Stimulated activated CD8-positive, alpha-beta memory T cell treated with anti-CD3 and anti-CD28 coated beads, Interleukin-12 subunit alpha, Interleukin-12 subunit beta, amount 100 ng/mL, for 4 hours (primary cell): ENCODE measurements around the gene OLFML2A.
A peak's percentile ranks its signal among the peaks of the same experiment; 100 is the strongest.
"Not testable (repeated sequence)": the region's sequence is repeated elsewhere in the genome, so short reads cannot be mapped to it uniquely, and the experiment has no call there.

Experiments
- DNase-seq: peaks from one replicate; pipeline ENCODE4 v3.0.0-alpha.2; 2020; ENCODE audit warnings: low read depth

Gene OLFML2A

DNA sequence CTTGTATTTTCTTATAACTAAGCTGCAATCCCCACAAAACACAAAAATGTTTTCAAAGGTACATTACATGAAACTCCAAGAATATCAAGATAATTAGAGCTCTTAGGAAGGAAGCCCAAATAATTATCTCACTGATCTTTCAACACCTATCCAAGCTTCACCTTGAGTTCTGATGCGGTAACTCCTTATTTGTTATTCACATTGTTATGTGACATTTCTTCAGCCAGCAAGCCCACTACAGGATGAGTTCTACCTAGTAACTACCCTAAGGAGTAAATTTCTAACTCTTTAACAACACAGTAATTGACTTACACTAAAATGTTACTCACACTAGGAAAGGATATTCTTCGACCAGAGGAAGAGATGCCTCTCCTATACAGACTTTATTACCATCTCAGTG lies 15.7 kb upstream of the OLFML2A start:
- no peak for DNase-seq

DNA sequence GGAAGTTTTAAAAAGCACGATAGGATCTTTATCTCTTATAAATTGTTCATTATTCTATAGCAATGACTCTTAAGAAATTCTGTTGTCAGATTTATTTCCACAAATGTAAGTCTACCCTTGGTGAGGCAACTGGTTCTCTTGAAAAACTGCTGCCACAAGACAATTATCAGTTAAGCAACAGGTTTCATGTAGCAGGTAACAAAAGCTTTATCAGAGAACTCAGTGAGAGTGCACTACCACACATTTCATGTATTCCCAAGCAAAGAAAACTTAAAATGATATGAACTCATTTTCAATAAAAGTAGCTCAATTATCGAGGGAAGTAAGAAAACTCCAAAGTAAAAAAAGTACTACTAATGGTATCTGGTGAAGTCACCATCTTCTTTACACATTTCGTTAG lies 15.2 kb upstream of the OLFML2A start:
- DNase-seq: no peak

DNA sequence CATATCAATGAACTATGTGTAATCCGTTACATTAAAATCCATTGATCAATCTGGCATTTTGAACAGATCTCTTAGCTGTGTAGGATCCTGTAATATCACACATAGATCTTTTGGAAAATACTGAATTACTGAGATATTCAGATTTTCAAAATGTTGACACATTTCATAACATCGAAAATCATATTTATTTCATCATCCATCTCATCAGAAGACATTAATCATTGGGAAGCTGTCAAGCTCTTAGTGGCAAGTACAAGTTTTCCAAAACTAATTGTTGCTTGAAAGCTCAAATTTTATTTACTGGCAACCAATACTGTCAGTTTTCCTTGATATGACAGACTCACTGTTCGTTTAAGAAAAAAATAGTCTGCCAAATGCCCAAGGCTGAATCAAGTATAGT lies 14.3 kb upstream of the OLFML2A start:
- DNase-seq: no peak

DNA sequence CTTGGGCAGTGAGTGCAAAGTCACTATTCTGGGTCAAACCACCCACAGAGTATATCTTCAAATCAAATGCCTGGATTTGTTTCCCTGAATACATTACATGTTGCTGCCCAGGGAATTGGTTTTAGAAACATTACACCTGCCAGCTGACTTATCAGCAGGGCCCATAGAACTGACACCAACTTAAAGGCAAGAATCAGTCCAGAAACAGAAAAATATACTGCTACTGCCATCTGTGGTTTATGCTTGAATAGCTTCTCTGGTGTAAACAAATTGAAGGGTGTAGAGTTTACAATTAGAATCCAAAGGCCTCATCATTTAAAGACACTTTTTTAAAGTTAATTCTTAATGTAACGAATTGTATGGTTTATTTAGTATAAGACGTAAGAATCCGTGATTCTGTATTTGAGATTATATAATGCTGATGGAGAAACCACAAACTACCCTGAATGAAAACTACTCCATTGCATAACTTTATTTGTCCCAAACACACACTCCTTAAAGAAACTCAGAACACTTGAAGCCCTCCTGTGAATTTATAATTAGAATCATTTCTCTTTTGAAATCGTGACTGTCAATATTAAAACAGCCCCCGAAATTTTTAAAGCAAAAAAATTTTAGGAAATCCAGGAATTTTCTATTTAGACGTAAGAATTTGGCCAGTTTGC lies 12.0 kb upstream of the OLFML2A start:
- DNase-seq: no peak

DNA sequence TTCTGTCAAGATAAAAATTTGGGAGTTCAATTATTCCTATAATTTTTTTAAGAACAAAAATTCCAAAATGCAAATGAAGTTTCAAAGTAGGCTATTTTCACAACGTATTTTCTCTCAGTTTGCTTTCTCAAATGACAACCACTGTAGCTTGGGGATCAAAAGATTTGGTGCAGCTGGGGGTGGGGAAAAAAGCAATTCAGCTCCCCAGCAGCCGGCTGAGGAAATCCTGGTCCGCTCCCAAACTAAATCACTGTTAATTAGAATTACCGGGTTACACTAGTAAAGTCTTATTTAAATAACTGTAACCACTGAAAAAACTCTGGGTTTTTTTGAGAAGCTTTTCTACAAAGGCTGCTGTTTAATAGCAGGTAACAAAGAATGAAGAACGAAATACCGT lies 11.5 kb upstream of the OLFML2A start:
- no peak for DNase-seq

DNA sequence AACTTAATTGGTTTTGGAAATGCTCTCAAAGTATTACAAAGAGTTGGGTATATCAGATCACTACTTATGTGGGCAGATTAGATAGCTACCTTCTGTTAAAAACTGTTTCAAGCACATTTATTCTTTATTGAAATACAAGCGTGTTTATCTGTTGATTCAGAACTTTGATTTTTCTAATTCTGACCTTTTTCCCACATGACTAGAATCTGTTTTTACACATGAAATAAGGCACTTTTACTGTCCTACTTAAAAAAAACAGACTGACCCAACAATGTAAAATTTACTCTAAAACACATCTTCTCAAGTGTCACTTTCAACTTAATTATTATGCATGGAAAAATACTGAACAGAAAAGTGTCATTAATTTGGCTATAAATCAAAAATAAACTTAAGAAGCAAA lies 10.6 kb upstream of the OLFML2A start:
- no peak for DNase-seq

DNA sequence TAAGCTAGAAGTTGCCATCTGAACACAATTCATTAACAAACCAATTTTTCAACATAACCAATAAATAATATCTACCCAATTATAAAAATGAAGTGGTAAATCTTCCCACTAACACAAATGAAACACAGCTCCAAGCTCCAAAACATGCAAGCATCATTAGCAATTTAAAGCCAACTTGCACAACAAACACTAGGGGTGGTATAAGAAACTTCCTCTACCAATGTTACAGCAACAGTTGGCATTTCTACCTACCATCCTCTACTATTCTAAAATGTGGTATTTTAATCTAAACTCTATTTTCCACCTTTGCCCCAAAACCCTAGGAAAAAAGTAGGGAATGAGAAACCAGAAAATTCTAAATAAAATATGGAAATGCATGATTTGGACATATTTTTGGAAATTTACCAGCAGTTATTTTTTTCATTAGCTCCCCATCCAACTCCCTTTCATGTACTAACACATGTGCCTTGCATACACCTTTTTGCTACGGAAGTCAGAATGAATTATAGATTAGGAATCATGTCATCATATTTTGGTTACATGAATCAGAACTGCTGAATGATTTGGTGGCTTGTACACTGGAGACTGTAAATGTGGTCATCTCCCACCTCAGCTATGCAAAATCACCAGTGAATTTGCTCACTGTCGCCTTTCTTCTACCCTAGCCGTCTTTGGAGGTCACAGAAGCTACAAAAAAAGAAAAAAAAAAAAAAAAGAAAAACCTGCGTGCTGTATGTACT lies 9.9 kb upstream of the OLFML2A start:
- no peak for DNase-seq

DNA sequence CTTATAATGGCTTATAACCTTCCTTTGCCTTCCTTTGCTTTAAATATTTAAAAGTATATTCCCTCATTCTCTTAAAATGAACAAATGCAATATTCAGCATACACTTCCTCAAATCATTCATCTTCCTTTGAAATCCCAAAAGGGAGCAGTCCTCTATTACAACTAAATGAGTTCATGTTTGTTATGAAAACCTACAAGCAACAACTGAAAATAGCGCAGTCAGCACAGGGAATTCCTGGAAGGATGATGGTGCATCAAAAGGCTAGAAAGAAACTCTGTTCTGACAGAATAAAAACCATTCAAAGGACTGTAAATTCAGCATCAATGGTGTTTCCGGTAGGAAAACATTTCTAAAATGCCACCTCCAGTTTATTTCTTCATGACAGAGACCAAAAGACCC lies 9.1 kb upstream of the OLFML2A start:
- DNase-seq: no peak

DNA sequence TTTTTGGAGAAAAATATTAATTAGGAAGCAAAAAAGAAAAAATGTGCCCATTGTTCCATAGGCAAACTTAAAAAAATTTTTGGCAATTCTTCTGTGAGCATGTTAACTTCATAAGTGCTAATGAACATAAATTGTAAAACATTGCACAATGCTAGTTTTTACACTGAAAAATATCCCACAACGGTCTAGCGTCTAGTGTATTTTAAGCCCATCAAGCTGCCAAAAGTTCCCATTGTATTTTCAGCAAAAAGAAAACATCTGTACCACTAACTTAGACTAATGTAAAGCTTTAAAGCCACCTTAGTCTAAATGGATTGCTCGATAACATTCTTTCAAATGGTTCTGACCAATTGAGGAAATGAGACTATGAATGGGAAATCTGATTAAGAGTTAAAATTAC lies 8.6 kb upstream of the OLFML2A start:
- no peak for DNase-seq

DNA sequence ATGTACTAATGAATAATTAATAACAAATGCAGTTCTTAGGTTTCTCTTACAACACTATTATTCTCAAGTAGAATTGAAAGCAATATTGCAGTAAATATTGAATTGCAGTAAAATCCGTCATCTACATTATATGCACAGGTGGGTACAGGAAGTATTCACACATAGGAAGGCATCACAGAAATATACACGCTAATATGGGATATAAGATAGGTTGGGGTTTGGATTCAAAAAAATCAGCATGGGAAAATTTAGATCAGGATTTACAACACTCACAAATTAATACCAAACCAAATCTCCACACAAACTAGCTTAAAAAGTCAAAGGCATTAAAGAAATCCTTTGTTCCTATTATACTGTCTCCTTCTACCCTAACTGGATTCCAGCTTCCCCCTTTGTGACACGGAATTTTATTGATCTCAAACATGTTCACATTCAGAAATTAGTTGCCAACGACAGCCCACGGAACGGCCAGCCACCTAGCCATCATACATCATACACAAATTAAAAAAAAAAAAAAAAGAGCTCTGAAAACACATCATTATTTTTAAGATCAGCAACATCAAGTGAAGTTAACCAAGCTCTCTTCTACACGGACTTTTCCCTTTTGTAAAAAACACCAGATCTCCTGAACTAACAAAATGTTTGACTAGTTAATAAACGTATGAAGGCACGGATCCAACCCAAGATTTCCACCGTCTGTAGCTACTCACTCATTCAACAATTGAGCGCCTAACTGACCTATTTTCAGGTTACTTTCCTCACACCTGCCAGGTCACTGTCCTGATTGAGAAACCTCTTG lies 8.0 kb upstream of the OLFML2A start:
- no peak for DNase-seq

DNA sequence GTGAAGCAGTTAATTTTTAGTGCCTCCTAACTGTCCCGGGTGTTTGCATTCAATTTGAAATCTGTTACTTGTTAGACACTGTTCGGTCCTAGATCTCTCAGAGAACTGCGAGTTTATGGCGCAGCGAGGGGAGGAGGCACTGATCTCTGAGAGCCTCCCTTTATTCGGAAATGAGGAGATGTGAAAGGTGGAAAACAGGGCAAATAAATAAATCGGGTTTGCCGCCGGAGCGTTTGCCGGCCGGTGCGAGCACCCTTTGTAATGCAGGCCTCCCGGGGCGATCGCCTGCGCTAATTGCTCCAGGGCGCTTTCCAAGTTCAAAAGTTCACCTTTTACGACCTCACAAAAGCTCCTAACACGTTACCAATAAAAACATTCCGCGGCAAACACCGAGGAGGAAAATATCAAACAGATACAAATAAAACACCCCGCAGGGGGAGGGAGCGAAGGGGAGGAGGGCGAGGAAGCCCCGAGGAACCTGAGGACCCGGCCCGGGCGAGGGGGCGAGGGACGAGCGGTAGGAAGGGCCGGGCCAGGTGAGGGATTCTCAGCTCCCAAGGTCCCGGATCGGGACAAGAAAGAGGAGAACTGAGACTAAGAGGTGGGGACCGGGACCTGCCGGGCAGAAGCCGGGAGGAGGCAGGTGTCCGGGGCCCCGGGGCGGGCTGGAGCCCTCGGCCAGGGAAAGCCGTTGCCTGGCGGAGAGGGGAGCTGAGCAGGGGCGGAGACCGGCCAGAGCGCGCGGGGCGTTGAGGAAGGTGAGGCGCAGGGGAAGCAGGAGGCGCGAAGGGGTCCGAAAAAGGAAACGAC lies 7.2 kb upstream of the OLFML2A start:
- DNase-seq: no peak

DNA sequence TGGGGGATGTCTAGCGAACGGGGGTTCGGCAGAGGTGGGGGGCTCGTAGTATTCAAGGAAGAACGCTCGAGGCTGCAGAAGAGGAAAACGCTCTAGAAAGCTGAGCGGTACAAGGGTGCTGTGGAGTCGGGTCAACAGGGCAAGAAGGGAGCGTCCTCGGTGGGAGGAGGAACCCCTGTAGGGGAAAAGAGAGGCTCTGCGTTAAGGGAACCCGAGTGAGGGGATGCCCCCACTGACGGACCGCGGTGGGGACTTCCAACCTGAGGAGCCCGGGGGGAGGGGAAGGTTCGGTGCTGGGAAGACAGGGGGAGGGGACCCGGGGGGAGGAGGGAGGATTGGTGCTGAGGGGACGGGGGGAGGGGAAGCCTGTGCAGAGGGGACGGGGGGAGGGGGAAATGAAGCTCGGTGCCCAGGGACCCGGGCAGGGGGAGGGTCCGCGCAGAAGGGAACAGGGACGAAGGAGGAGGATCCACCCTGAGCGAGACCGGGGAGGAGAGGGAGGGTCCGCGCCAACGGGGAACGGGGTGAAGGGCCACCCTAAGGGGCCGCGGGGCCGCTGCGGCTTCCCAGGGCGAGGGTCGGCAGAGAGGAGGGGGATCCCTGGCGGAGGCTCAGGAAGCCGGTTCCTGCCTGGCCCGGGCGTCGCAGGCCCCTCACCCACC lies 6.4 kb upstream of the OLFML2A start:
- no peak for DNase-seq

DNA sequence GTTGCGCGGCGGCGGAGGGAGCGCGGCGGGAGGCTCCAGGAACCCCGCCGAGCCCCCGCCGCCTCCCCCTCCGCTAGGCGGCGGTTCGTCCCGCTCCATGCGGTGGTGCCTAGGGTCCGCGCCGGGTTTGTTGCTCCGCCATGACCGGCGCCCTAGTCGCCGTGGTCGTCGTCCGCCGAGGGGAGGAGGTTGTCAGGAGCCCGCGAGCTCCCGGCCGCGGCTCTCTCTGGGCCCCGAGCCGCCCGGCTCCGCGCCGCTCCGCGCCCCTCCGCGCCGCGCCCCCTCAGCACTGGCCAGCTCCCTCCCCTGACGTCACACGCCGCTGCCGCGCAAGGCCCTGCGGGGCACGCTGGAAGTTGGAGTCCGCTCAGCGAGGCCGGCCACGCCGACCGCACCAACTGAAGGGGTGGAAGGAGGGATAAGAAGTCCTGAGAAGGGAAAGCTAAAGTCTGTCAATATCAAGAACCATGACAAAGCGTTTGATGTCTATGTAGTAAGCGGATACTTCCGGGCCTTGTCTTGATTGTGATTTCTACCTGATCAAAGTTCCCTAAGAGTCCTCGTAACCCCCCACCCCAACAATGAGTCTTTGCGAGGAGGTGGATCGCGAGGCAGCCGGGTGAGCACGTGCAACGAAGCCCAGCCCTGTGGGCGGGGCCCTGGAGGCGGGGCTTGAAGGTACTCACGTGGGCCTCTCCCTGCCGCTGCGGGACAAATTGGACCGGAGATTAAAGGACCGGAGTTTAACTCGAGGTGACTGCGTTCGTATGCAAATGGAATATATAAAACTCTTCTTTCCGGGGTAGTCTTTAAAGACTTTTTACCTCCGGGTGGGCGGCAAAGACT lies 5.7 kb upstream of the OLFML2A start, which contains the start of gene NR6A1:
Gene NR6A1, minus strand, starts transcription at position 291 of the 846 bp plus-strand sequence.
- peak; percentile 87 for DNase-seq

DNA sequence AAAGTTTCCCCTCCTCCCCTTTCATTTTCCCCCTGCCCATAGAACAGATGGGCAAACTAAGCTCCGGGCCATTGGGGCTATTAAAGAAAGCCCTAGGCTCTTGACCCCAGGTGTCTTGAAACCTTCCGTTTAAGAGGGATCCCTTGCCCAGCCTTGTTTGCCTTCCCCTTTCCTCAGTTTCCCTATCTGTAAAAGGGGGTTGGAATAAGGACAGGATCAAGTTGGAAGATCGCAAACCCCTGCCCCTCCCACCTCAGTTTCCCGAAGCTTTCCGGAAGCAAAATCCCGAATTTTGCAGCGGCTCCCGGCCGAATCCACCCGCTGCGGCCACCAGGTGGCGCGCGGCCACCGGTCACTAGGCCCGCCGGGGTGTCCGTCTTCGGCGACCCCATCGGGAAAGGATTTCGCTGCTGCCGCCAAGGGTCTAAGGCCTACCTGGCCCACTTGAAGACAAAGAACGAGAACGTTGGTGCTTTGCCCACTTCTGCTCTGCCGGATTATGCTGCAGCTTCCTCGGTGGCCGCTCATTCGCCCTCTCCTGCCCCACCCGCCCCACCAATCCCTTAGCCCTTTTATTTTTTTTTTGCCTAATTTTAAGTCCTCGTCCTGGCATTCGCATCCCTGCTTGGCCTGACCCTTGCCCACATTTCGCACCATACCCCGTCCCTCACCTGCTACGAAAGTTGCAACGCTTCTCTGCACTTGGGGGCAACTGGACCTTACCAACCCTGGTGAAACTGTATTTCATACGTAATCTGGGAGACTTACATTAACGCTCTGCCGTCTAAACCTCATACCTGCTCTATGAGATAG lies 4.9 kb upstream of the OLFML2A start:
- DNase-seq: no peak

DNA sequence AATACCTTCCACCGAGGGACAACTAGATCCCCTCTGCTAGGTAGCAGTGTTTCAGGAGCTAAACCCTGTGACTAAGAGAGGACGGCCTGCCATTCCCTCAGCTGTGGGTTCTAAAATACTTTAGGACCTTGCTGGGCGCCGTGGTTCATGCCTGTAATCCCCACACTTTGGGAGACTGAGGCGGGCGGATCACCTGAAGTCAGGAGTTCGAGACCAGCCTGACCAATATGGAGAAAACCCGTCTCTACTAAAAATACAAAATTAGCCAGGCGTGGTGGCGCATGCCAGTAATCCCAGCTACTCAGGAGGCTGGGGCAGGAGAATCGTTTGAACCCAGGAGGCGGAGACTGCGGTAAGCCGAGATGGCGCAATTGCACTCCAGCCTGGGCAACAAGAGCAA lies 4.1 kb upstream of the OLFML2A start:
- DNase-seq: not testable (repeated sequence)

DNA sequence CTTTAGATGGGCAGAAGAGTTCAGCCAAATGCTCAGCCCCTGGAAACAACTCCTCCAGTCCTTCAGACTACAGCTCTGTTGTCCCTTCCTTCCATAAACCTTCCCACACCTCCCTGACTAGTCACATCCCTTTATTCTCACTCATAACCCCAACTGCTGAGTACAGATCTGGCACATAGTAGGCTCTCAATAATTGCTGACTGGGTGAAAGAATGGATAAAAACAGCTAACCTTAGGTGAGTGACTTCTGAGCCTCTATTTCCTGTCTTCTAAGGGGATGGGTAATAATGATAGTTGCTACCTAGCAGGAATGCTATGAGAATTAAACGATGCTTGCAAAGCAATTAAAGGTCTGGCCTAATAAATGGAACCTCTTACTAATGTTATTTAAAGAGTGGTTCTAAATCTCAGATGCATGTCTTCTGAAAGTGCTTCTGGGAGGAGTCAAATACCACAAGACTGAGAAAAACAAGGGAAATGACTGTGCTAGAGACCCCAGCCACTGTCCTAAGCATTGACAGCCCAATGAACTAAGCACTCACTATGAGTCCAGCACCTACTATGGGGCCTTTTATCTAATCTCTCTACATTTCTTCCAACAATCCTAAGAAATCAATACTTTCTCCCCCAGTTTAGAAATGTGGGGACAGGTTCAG lies 3.3 kb upstream of the OLFML2A start:
- DNase-seq: no peak

DNA sequence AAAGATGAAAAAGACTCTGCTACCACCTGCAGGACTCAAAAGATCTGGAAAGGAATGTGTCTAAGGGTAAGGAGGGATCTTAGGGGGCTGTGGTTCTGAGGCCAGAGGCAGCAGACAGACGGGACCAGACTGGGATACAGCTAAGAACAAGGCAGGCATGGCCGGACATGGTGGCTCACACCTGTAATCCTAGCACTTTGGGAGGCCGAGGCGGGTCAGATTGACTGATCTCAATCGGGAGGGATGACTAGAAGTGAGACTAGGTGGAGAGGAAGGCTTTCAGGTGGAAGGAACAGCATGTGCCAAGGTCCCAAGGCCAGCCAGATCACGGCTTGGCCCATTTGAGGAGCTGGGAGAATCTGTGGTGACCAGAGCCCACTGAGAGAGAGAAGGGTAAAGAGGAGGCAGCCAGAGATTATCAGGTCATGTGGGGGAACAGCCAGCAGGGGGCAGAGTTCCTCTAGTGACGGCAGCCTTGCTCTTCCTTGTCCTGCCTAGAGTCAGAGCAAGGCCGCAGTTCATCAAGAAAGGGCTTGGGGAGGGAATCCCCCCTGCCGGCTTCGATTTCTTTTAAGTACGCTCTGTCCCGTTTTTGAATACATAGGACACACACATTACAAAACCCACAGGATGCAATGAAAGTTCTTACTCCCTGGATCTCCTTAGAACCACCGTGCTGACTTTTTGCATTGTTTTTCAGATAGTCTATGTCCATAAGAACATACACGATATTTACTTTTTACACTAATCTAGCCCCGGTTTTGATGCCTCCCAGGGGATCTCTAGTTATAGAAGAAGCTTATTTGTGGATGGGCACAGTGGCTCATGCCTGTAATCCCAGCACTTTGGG lies 2.6 kb upstream of the OLFML2A start:
- DNase-seq: peak; percentile 58

DNA sequence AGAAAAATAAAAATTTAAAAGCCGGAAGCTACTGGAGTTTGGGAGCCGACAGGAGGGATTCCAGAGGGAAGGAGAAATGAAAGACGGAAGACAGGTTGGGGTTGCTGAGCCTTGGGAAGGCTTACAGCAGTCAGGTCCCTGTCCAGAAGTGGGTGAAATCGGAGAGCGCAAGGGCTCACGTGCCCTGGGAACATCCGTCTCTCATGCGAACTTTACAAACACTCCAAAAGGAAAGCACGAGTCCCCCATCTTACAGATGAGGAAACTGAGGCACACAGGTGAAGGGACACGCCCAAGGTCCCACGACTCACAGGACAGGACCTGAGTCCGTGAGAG lies 347 bp upstream of the OLFML2A start:
- no peak for DNase-seq
